Cardiac fibroblast (primary cell): ENCODE data around the gene KCNIP4.
A peak's percentile ranks its signal among the peaks of the same experiment; 100 is the strongest.

ENCODE experiments used
- DNase-seq, 2 donors: peaks; one replicate each; pipeline versions ENCODE4 v3.0.0 to v3.0.0-alpha.2; 2010; ENCODE audit warnings: low read depth in 2 of 2
- H3K4me3 ChIP-seq, 2 donors: replicated peaks in 1 of 2; 1 replicate in 1 of 2; 2 replicates in 1 of 2; pipeline ENCODE4 v1.5.1; 2011; ENCODE audit warnings: low read depth in 2 of 2, low read length in 2 of 2, mild to moderate bottlenecking in 2 of 2, moderate library complexity in 1 of 2
- CTCF ChIP-seq: IDR thresholded peaks from one replicate; pipeline ENCODE4 v1.5.1; 2011; ENCODE audit warnings: low read depth, mild to moderate bottlenecking, low read length, inconsistent platforms

Gene KCNIP4

GRCh38 chr4:20860878-20861277 is 1087.7 kb downstream of the KCNIP4 start:
- no peak overlapping the region for H3K4me3 ChIP-seq
- no peak for TF ChIP-seq CTCF
- no peak for DNase-seq

- H3K4me3 ChIP-seq: no peak overlapping the region
- no peak for DNase-seq
- TF ChIP-seq CTCF: no peak
These were observed 1089.3 kb downstream of the KCNIP4 start for GRCh38 chr4:20859097-20859781.

- no peak for TF ChIP-seq CTCF
- H3K4me3 ChIP-seq: no peak overlapping the region
- DNase-seq: no peak
These were observed 1091.5 kb downstream of the KCNIP4 start for GRCh38 chr4:20857081-20857480.

- no peak for TF ChIP-seq CTCF
- H3K4me3 ChIP-seq: no peak overlapping the region
- peak in 1 of 2 donors; percentile 15 for DNase-seq
These were observed 1101.3 kb downstream of the KCNIP4 start for GRCh38 chr4:20847124-20847747.

GRCh38 chr4:20844311-20844710 is 1104.3 kb downstream of the KCNIP4 start:
- no peak for DNase-seq
- TF ChIP-seq CTCF: no peak
- H3K4me3 ChIP-seq: no peak overlapping the region

- DNase-seq: peak in 1 of 2 donors; percentile 60
- TF ChIP-seq CTCF: no peak
- H3K4me3 ChIP-seq: no peak overlapping the region
These were observed 1107.9 kb downstream of the KCNIP4 start for GRCh38 chr4:20840648-20841190.
